Osteoblast (primary cell): ENCODE measurements around the gene SERPINB6. TPM values are rescaled to one million over a fixed set of nuclear protein-coding genes. Genes with fewer than 3 reads are reported as not detected.

Experiments
- DNase-seq: peaks from one replicate; pipeline ENCODE4 v3.0.0; 2011; ENCODE audit warnings: low spot score, mixed read lengths; ENCODE audit not compliant: insufficient read length; ENCODE audit errors: missing footprints
- H2AFZ ChIP-seq: 2 replicates; pipeline ENCODE4 v1.6.0; 2011; ENCODE audit warnings: mild to moderate bottlenecking, low read length
- H3K27ac ChIP-seq: 2 replicates; pipeline ENCODE4 v1.5.1; 2011; ENCODE audit warnings: mild to moderate bottlenecking, low read depth, low read length, moderate library complexity
- H3K27me3 ChIP-seq: 2 replicates; pipeline ENCODE4 v1.6.0; 2012; ENCODE audit warnings: mild to moderate bottlenecking, control low read depth, inconsistent platforms, low read length, moderate library complexity; ENCODE audit not compliant: insufficient read depth
- H3K36me3 ChIP-seq: 2 replicates; pipeline ENCODE4 v1.5.1; 2011; ENCODE audit warnings: mild to moderate bottlenecking, low read length, control low read depth, moderate library complexity; ENCODE audit not compliant: insufficient read depth
- H3K4me1 ChIP-seq: 2 replicates; pipeline ENCODE4 v1.5.1; 2011; ENCODE audit warnings: mild to moderate bottlenecking, low read length, control low read depth, moderate library complexity; ENCODE audit not compliant: insufficient read depth
- H3K4me2 ChIP-seq: 2 replicates; pipeline ENCODE4 v1.6.0; 2011; ENCODE audit warnings: mild to moderate bottlenecking, low read length; ENCODE audit not compliant: insufficient read depth
- H3K4me3 ChIP-seq: fragments of 200-600 bp; sonication (generic); 3 replicates; pipeline ENCODE4 v1.5.1; 2012; ENCODE audit warnings: mild to moderate bottlenecking, low read length, inconsistent platforms; ENCODE audit not compliant: insufficient read depth
- H3K79me2 ChIP-seq: 2 replicates; pipeline ENCODE4 v1.6.0; 2012; ENCODE audit warnings: mild to moderate bottlenecking, low read length, control low read depth, inconsistent platforms; ENCODE audit not compliant: insufficient read depth
- H3K9me3 ChIP-seq: 2 replicates; pipeline ENCODE4 v1.5.1; 2011; ENCODE audit warnings: low read depth, low read length, control low read depth
- H4K20me1 ChIP-seq: 2 replicates; pipeline ENCODE4 v1.6.0; 2012; ENCODE audit warnings: mild to moderate bottlenecking, low read length, control low read depth; ENCODE audit not compliant: insufficient read depth
- CTCF ChIP-seq: IDR thresholded peaks from 2 replicates; pipeline ENCODE4 v1.5.1; 2011; ENCODE audit warnings: mild to moderate bottlenecking, low read depth, low read length, moderate library complexity; ENCODE audit errors: extremely low read depth
- total RNA-seq: library from RNA; depleted of rRNA; stranded (reverse); fragments of >200 nt; gene quantifications from 2 replicates; pipeline ENCODE4 v1.2.3, GENCODE V29; 2012

SERPINB6 gene
- total RNA-seq, 1 donor, result 83.2 TPM

DNA sequence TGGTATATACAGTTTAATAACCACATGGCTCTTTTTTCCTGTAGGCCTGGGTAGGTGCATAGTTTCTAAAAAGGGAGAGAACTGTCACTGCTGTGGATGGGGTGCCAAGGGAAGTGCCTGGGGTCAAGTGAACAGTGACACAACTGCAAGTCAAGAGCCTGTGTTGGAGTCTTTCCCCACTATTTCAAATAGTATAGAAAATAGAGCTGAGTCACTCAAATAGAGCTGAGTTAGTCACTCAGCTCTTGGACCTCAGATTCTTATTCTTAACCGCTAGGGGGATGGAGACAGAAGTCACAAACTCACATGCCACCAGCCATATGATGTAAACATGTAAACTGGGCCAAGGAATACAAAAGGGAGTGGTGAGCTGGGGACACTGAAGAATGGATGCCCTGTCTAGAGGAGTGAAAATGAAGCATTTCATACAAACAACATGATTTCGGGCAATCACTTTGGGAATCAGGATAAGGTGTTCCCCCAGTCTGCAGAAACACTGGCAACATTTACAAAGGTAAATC lies 30.5 kb upstream of the SERPINB6 start:
- Histone ChIP-seq H3K27ac (no peak overlapping the region), H3K79me2 (no peaks in the 10 kb centered on the region), H4K20me1 (no peaks in the 10 kb centered on the region), H3K36me3 (peaks cover 11% of the 10 kb centered on the region), H2AFZ (no peak overlapping the region), H3K4me2 (no peak overlapping the region), H3K27me3 (no peaks in the 10 kb centered on the region), H3K9me3 (no peaks in the 10 kb centered on the region), H3K4me3 (no peak overlapping the region), H3K4me1 (peaks cover 13% of the 10 kb centered on the region)
- DNase-seq, result peak; percentile 93
- peak; percentile 71 for TF ChIP-seq CTCF

DNA sequence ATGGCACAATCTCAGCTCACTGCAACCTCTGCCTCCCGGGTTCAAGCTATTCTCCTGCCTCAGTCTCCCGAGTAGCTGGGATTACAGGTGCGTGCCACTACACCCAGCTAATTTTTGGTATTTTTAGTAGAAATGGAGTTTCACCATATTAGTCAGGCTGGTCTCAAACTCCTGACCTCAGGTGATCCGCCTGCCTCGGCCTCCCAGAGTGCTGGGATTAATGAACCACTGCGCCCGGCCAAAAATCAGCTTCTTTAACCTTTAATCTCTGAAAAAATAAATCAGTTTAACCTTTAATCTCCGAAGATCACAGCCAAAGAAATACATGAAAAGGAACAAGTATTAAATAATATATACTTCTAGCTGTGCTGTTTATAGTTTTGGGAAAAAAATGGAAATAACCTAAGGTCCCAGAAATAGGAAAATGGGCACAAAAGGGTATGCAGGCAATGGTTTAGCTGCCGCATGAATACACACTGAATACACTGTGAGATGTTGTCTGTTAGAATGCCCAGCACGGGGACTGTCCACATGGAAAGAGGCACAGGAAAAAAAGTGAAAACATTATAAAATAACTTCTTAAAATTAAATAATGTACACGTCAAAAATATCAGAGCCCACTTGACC lies 29.9 kb upstream of the SERPINB6 start:
- H3K4me3 ChIP-seq, result no peak overlapping the region
- no peak for DNase-seq
- H3K79me2 ChIP-seq, result no peaks in the 10 kb centered on the region
- TF ChIP-seq CTCF, result no peak
- peak overlapping the region; percentile 18 for H3K27ac ChIP-seq
- peaks cover 13% of the 10 kb centered on the region for H3K4me1 ChIP-seq
- no peak overlapping the region for H2AFZ ChIP-seq
- H3K27me3 ChIP-seq, result no peaks in the 10 kb centered on the region
- no peak overlapping the region for H3K4me2 ChIP-seq
- H3K36me3 ChIP-seq, result peaks cover 6% of the 10 kb centered on the region
- H4K20me1 ChIP-seq, result no peaks in the 10 kb centered on the region
- H3K9me3 ChIP-seq, result no peaks in the 10 kb centered on the region

DNA sequence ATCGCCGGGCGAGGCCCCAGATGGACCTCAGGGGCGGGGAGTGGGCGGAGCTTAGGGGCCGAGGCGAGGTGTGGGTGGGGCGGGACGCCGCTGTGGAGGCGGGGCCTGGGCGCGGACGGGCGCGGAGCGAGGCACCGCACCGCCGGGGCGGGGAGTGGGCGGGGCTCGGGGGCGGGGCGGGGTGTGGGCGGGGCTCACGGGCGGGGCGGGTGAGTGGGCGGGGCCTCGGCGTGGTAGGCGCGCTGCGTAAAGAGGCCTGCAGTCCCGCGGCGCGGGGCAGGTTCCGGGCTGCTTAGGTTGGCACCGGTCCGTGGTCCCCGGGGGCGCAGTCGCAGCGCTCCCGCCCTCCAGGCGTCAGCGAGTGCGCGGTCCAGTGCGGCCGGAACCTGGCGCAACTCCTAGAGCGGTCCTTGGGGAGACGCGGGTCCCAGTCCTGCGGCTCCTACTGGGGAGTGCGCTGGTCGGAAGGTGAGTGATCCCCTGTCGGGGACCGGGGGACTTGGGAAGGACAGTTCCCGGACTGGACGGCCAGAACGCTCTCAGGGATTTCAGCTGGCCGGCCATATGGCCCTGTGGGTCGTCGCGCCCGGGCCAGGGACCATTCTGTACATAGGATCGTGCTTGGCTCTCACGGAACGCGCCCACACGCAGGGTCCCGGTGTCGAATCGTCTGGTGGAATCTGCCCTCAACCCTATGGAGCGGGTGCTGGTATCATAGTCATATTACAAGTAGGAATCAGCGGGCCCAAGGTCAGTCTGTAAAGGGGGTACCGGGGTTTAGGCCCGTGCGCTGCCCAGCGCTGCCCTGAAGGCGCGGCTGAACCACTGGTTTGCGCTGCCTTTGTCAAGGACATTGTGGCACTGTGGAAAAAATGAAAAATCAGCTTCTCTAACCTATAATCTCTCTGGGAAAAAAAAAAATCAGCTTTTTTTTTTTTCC lies 28.5 kb upstream of the SERPINB6 start, which contains the start of gene NQO2:
NQO2 (plus strand) TSS at position 277 of the 940 bp plus-strand sequence. CDS start 6,659 bp downstream, outside the sequence.
- Histone ChIP-seq H4K20me1 (no peaks in the 10 kb centered on the region), H3K4me3 (peak within 1 kb of the TSS; percentile 94), H3K36me3 (peaks cover under 1% of the 10 kb centered on the region)

More for the DNA sequence above, 28.5 kb upstream of the SERPINB6 start, which contains the start of gene NQO2:
- Histone ChIP-seq H3K4me2 (peak within 1 kb of the TSS; percentile 98), H2AFZ (peak within 1 kb of the TSS; percentile 98), H3K27ac (peak within 1 kb of the TSS; percentile 76), H3K79me2 (no peaks in the 10 kb centered on the region), H3K4me1 (peaks cover 13% of the 10 kb centered on the region), H3K27me3 (no peaks in the 10 kb centered on the region), H3K9me3 (no peaks in the 10 kb centered on the region)
- DNase-seq, result peak; percentile 98
- no peak for TF ChIP-seq CTCF
